ENCODE results near the gene DDO. TPM values are rescaled to one million over a fixed set of nuclear protein-coding genes. Genes with fewer than 3 reads are reported as not detected.

Gene DDO
- total and polyA plus RNA-seq, 2 experiments from 2014 or later, result 0.10 TPM; not detected in 1

DNA sequence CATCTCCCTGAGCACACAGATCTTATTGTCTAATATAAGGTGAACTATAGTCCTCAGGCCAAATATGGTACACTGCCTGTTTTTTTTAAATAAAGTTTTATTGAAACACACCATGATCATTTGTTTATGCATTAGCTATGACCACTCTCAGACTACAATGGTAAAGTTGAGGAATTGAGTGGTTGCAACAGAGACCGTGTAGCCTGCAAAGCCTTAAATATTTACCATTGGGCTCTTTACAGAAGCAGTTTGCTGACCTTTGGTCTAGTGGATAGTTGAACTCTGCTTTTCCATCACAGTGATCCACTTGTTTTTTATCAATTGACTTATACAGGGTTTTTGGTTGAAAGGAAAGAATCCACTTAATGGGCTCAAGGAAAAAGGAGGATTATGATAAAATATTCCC is 29.9 kb downstream of the DDO start (continued):
- TF ChIP-seq EZH2 (IDR thresholded peaks at IDR 0.05; ENCODE audit: low read depth, unreplicated experiment), result no peak

GRCh38 chr6:110378552-110378951 is 36.8 kb downstream of the DDO start:
- Mint-ChIP-seq H3K9me3 (peaks cover 4% of the 10 kb centered on the region; the same call in 1 of the 3 replicates), H3K36me3 (ENCODE audit: low read depth) (no peaks in the 10 kb centered on the region), H3K27ac (no peak overlapping the region), H3K4me3 (no peak overlapping the region), H3K4me1 (peaks cover 11% of the 10 kb centered on the region), H3K27me3 (ENCODE audit: insufficient read depth, low read depth, poor library complexity) (peaks cover 2% of the 10 kb centered on the region)
- H3K27me3 ChIP-seq (ENCODE audit: insufficient read depth), result no peaks in the 10 kb centered on the region
- DNase-seq (ENCODE audit: low spot score) (peak; percentile 55), ATAC-seq (peak; percentile 88)
- 0 out of 4 replicates have a peak, but pooled peaks have one; percentile 7 to 10 for TF ChIP-seq CTCF (conservative IDR thresholded peaks at IDR 0.05; ENCODE audit: low read depth in 2 of 2)
- TF ChIP-seq, protein P1, sequence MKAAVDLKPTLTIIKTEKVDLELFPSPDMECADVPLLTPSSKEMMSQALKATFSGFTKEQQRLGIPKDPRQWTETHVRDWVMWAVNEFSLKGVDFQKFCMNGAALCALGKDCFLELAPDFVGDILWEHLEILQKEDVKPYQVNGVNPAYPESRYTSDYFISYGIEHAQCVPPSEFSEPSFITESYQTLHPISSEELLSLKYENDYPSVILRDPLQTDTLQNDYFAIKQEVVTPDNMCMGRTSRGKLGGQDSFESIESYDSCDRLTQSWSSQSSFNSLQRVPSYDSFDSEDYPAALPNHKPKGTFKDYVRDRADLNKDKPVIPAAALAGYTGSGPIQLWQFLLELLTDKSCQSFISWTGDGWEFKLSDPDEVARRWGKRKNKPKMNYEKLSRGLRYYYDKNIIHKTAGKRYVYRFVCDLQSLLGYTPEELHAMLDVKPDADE (IDR thresholded peaks at IDR 0.05), result no peak
- peak overlapping the region; percentile 83; the same call in 1 of the 2 replicates for H2AFZ ChIP-seq
- H3K4me1 ChIP-seq (ENCODE audit: insufficient read depth), result peaks cover 6% of the 10 kb centered on the region
- H3K4me2 ChIP-seq, result no peak overlapping the region
- no peak overlapping the region for H3K27ac ChIP-seq (ENCODE audit: low read depth)
- H3K9me2 ChIP-seq (ENCODE audit: insufficient read depth), result no peaks in the 10 kb centered on the region; the same call in none of the 2 replicates
- H3K4me3 ChIP-seq, result no peak overlapping the region
- no peaks in the 10 kb centered on the region for H3K79me2 ChIP-seq (replicated peaks; ENCODE audit: insufficient read depth)
- no peaks in the 10 kb centered on the region for H3F3A ChIP-seq (replicated peaks; ENCODE audit: low read depth)
- no peaks in the 10 kb centered on the region for H3K36me3 ChIP-seq (ENCODE audit: insufficient read depth)
- H4K20me1 ChIP-seq (replicated peaks; ENCODE audit: insufficient read depth), result no peaks in the 10 kb centered on the region

DNA sequence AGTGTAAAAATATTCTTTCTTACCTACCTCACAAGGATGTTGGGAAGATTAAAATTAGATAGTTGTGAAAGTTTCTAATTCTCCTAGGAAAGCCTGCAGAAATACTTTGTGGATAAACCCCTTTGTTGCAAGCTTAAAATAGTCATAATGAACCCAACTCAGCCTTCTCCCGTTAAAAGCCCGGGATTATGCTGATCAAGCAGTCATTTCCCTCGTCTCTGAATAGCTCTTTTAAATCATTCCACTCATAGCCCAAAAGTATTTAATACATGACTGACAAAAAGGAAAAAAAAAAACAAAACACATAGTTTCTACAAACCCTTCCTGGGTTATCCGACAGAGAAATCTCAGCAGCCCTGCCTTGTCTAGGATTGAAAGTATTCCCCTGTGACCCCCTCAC is 46.3 kb downstream of the DDO start:
- Mint-ChIP-seq H3K9me3 (no peaks in the 10 kb centered on the region), H3K4me1 (peaks cover 18% of the 10 kb centered on the region; the same call in 2 of the 3 replicates), H3K36me3 (ENCODE audit: low read depth) (no peaks in the 10 kb centered on the region), H3K27me3 (ENCODE audit: insufficient read depth, low read depth, poor library complexity) (no peaks in the 10 kb centered on the region), H3K4me3 (no peak overlapping the region), H3K27ac (no peak overlapping the region)
- no peak overlapping the region for H3K4me2 ChIP-seq
- H4K20me1 ChIP-seq (replicated peaks; ENCODE audit: insufficient read depth), result no peaks in the 10 kb centered on the region
- ATAC-seq (no peak), DNase-seq (ENCODE audit: low spot score) (no peak)
- no peaks in the 10 kb centered on the region for H3F3A ChIP-seq (replicated peaks; ENCODE audit: low read depth)
- no peak overlapping the region for H3K4me3 ChIP-seq
- H3K36me3 ChIP-seq (ENCODE audit: insufficient read depth), result no peaks in the 10 kb centered on the region
- H3K9me2 ChIP-seq (ENCODE audit: insufficient read depth), result 0 out of 2 replicates have a peak, but pooled peaks cover 3% of the 10 kb centered on the region
- H3K79me2 ChIP-seq (replicated peaks; ENCODE audit: insufficient read depth), result no peaks in the 10 kb centered on the region
- H3K27me3 ChIP-seq (ENCODE audit: insufficient read depth), result no peaks in the 10 kb centered on the region
- H3K4me1 ChIP-seq (ENCODE audit: insufficient read depth), result peaks cover 16% of the 10 kb centered on the region
- no peak overlapping the region for H3K27ac ChIP-seq (ENCODE audit: low read depth)
- no peak overlapping the region for H2AFZ ChIP-seq
- TF ChIP-seq REST (IDR thresholded peaks at IDR 0.05; ENCODE audit: unreplicated experiment) (no peak), JUNB (IDR thresholded peaks at IDR 0.05; ENCODE audit: unreplicated experiment) (no peak), CTCF (conservative IDR thresholded peaks at IDR 0.05; ENCODE audit: low read depth in 2 of 2) (no peak)
